Measurements from ENCODE around the gene A3GALT2.

GRCh38 chr1:33320619-33321165 lies at the start of gene A3GALT2:
- TF ChIP-seq YY1 (IDR thresholded peaks at IDR 0.05; ENCODE audit: insufficient read depth, insufficient read length) (no peak), ZNF274 (IDR thresholded peaks at IDR 0.05; ENCODE audit: low read depth, low read length) (no peak)

Measured in NT2/D1 (cell line).